ENCODE results near the gene IL10RA. TPM values are rescaled to one million over a fixed set of nuclear protein-coding genes. Genes with fewer than 3 reads are reported as not detected.

The IL10RA gene
- total and polyA plus RNA-seq, 2 of the 4 experiments (the other 2 are of a cell fraction), result 0.12 TPM; not detected in 1

DNA sequence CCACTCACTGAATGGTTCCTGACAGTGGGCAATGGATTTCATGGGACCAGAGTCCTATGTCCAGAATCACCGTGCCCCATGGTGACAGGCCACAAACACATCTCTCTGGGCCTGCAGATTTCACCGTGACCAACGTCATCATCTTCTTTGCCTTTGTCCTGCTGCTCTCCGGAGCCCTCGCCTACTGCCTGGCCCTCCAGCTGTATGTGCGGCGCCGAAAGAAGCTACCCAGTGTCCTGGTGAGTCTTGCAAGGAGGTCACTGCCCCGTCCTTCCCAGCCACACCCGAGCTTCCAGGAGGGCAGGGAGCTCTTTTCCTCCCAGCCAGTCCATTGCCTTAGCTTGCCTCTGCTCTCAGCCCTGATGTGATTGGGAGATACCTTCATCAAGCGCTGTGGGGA lies 9.3 kb downstream of the IL10RA start:
- ATAC-seq (ENCODE audit: low read depth) (no peak), DNase-seq (no peak)
- Histone ChIP-seq H3K79me1 (ENCODE audit: low read depth in 1 of 2, low read length in 2 of 2) (no peaks in the 10 kb centered on the region), H3K56ac (ENCODE audit: extremely low read depth, insufficient read depth, low read length) (no peak overlapping the region), H3K9me3 (ENCODE audit: control insufficient read depth, insufficient read depth, low read length) (no peaks in the 10 kb centered on the region), H2BK20ac (ENCODE audit: low read depth, low read length) (no peak overlapping the region), H2BK5ac (ENCODE audit: low read depth, low read length, poor library complexity, severe bottlenecking) (no peak overlapping the region), H3K4ac (ENCODE audit: low read depth, low read length) (no peak overlapping the region), H3K4me3 (ENCODE audit: insufficient read depth, low read depth, low read length) (no peak overlapping the region), H3K14ac (replicated peaks; ENCODE audit: low read depth, low read length) (no peak overlapping the region), H4K8ac (ENCODE audit: low read depth in 2 of 2, low read length in 2 of 2) (no peak overlapping the region), H3K27me3 (ENCODE audit: control insufficient read depth, insufficient read depth, low read length) (no peaks in the 10 kb centered on the region; the same call in 1 of the 2 replicates), H2AK5ac (ENCODE audit: low read depth, low read length) (no peak overlapping the region), H3K4me1 (ENCODE audit: control insufficient read depth, insufficient read depth, low read length) (no peaks in the 10 kb centered on the region), H2BK15ac (ENCODE audit: low read depth, low read length) (no peak overlapping the region), H3K18ac (ENCODE audit: low read depth, low read length) (no peak overlapping the region), H4K5ac (ENCODE audit: low read depth, low read length) (no peak overlapping the region), H3K23ac (ENCODE audit: low read depth, low read length) (no peak overlapping the region), H3K9ac (ENCODE audit: low read depth, low read length) (no peak overlapping the region), H3K36me3 (ENCODE audit: control insufficient read depth, insufficient read depth, low read length) (no peaks in the 10 kb centered on the region), H3K27ac (ENCODE audit: insufficient read depth, low read length) (no peak overlapping the region), H4K20me1 (ENCODE audit: insufficient read depth, low read length) (no peaks in the 10 kb centered on the region), H2BK120ac (ENCODE audit: low read depth, low read length) (no peak overlapping the region), H2AK9ac (replicated peaks; ENCODE audit: low read depth, low read length, poor library complexity) (no peak overlapping the region), H3K4me2 (ENCODE audit: low read depth, low read length) (no peak overlapping the region), H3K9me1 (ENCODE audit: insufficient read depth, low read length) (no peaks in the 10 kb centered on the region), H2AFZ (replicated peaks; ENCODE audit: low read length, poor library complexity) (no peak overlapping the region), H4K91ac (ENCODE audit: insufficient read depth, low read depth, low read length) (no peak overlapping the region)
- TF ChIP-seq CHD1 (IDR thresholded peaks at IDR 0.05; ENCODE audit: low read depth, low read length) (no peak), RFX5 (IDR thresholded peaks at IDR 0.05; ENCODE audit: low read depth, low read length) (no peak), SMC3 (IDR thresholded peaks at IDR 0.05; ENCODE audit: low read depth, low read length) (no peak), MAZ (IDR thresholded peaks at IDR 0.05; ENCODE audit: borderline replicate concordance, low read depth, low read length) (no peak), MXI1 (IDR thresholded peaks at IDR 0.05; ENCODE audit: borderline replicate concordance, low read depth, low read length) (no peak), CEBPB (IDR thresholded peaks at IDR 0.05; ENCODE audit: low read depth, low read length) (no peak), BHLHE40 (IDR thresholded peaks at IDR 0.05; ENCODE audit: low read depth, low read length) (no peak), FOS (IDR thresholded peaks at IDR 0.05; ENCODE audit: low read depth, low read length) (no peak), MAFK (IDR thresholded peaks at IDR 0.05; ENCODE audit: low read depth, low read length) (no peak), RCOR1 (IDR thresholded peaks at IDR 0.05; ENCODE audit: insufficient replicate concordance, low read length) (no peak), RAD21 (IDR thresholded peaks at IDR 0.05; ENCODE audit: low read length) (no peak), NFE2L2 (IDR thresholded peaks at IDR 0.05; ENCODE audit: low read depth, low read length) (no peak)
- TF ChIP-seq, protein P1, sequence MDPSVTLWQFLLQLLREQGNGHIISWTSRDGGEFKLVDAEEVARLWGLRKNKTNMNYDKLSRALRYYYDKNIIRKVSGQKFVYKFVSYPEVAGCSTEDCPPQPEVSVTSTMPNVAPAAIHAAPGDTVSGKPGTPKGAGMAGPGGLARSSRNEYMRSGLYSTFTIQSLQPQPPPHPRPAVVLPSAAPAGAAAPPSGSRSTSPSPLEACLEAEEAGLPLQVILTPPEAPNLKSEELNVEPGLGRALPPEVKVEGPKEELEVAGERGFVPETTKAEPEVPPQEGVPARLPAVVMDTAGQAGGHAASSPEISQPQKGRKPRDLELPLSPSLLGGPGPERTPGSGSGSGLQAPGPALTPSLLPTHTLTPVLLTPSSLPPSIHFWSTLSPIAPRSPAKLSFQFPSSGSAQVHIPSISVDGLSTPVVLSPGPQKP (IDR thresholded peaks at IDR 0.05; ENCODE audit: borderline replicate concordance, low read depth, low read length), result no peak
- TF ChIP-seq, protein P2, sequence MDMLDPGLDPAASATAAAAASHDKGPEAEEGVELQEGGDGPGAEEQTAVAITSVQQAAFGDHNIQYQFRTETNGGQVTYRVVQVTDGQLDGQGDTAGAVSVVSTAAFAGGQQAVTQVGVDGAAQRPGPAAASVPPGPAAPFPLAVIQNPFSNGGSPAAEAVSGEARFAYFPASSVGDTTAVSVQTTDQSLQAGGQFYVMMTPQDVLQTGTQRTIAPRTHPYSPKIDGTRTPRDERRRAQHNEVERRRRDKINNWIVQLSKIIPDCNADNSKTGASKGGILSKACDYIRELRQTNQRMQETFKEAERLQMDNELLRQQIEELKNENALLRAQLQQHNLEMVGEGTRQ (IDR thresholded peaks at IDR 0.05; ENCODE audit: low read depth, low read length), result no peak
- TF ChIP-seq, protein P3, sequence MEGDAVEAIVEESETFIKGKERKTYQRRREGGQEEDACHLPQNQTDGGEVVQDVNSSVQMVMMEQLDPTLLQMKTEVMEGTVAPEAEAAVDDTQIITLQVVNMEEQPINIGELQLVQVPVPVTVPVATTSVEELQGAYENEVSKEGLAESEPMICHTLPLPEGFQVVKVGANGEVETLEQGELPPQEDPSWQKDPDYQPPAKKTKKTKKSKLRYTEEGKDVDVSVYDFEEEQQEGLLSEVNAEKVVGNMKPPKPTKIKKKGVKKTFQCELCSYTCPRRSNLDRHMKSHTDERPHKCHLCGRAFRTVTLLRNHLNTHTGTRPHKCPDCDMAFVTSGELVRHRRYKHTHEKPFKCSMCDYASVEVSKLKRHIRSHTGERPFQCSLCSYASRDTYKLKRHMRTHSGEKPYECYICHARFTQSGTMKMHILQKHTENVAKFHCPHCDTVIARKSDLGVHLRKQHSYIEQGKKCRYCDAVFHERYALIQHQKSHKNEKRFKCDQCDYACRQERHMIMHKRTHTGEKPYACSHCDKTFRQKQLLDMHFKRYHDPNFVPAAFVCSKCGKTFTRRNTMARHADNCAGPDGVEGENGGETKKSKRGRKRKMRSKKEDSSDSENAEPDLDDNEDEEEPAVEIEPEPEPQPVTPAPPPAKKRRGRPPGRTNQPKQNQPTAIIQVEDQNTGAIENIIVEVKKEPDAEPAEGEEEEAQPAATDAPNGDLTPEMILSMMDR (conservative IDR thresholded peaks at IDR 0.05; ENCODE audit: low read depth, low read length), result no peak
- no TSS peak for BruUV-seq (replicated peaks)
- intact Hi-C loops (cut with micrococcal nuclease), result no loop called here
- CTCF ChIA-PET, result no interaction called here
- no CpG with 5 or more reads among the region's 11 CpGs for WGBS, 2 experiments (ENCODE audit: extremely low coverage in 2 of 2, insufficient read length in 1 of 2)
- dilution Hi-C loops (cut with HindIII; ENCODE audit: low sequenced_read_pairs, unreplicated experiment), result no loop called here
- in situ Hi-C loops (cut with MboI; ENCODE audit: low sequenced_read_pairs), result no loop called here
- POLR2A ChIA-PET (ENCODE audit: unreplicated experiment), result no interaction called here
